AG04449 (cell line): ENCODE results near the gene RACGAP1.

ENCODE experiments used
- CTCF ChIA-PET: fragments of 350-600 bp; formaldehyde crosslinking; extraction: SDS; loops from one replicate; lab custom pipeline; 2021; ENCODE audit warnings: antibody characterized with exemption; lab: Yijun Ruan, JAX
- POLR2A ChIA-PET: fragments of 400-600, 350-600 bp; formaldehyde crosslinking; extraction: SDS; loops from one replicate; lab custom pipeline; 2020; ENCODE audit warnings: antibody characterized with exemption, inconsistent platforms; lab: Yijun Ruan, JAX
- DNase-seq: peaks from one replicate; pipeline ENCODE4 v3.0.0-alpha.2; 2010; ENCODE audit warnings: low read depth, low spot score
- H3K4me3 ChIP-seq: 2 replicates; pipeline ENCODE4 v1.5.1; 2011; ENCODE audit warnings: low read depth, mild to moderate bottlenecking, control low read depth, low read length
- CTCF ChIP-seq: IDR thresholded peaks from one replicate; pipeline ENCODE4 v1.5.1; 2011; ENCODE audit warnings: mild to moderate bottlenecking, moderate library complexity, low read length, control low read depth, inconsistent platforms; ENCODE audit not compliant: insufficient read depth; ENCODE audit errors: missing control alignments

RACGAP1 gene

GRCh38 chr12:49955899-49956662 lies 69.2 kb downstream of the RACGAP1 start:
- ChIA-PET POLR2A (no interaction called here), CTCF (interaction anchor here (1.5 to 11.1 kb wide), 4 partner anchors 10 to 88 kb away, joined by 3 to 122 read pairs (median 25); no protein-coding TSS in a partner anchor)
- H3K4me3 ChIP-seq, result no peak overlapping the region
- DNase-seq, result no peak
- TF ChIP-seq CTCF, result no peak

- CTCF ChIA-PET, result interaction anchor here (0.6 to 11.1 kb wide), 8 partner anchors 9 to 115 kb away, joined by 3 to 122 read pairs (median 6); no protein-coding TSS in a partner anchor
- no peak overlapping the region for H3K4me3 ChIP-seq
- POLR2A ChIA-PET, result no interaction called here
- TF ChIP-seq CTCF, result no peak
- no peak for DNase-seq
Observed at GRCh38 chr12:49954863-49955830, 70.1 kb downstream of the RACGAP1 start.

GRCh38 chr12:49953961-49954846 lies 71.1 kb downstream of the RACGAP1 start:
- POLR2A ChIA-PET, result interaction anchor here (0.7 to 1.1 kb wide), 2 partner anchors 8 to 168 kb away, joined by 3 read pairs; no protein-coding TSS in a partner anchor
- CTCF ChIA-PET, result interaction anchor here (0.6 to 11.1 kb wide), 6 partner anchors 8 to 116 kb away, joined by 3 to 122 read pairs (median 6); no protein-coding TSS in a partner anchor
- DNase-seq, result no peak
- H3K4me3 ChIP-seq, result no peak overlapping the region
- TF ChIP-seq CTCF, result no peak

GRCh38 chr12:49953151-49953550 lies 72.1 kb downstream of the RACGAP1 start:
- H3K4me3 ChIP-seq, result no peak overlapping the region
- no peak for TF ChIP-seq CTCF
- ChIA-PET CTCF (interaction anchor here (0.8 to 11.1 kb wide), 6 partner anchors 7 to 117 kb away, joined by 3 to 122 read pairs (median 8); no protein-coding TSS in a partner anchor), POLR2A (no interaction called here)
- DNase-seq, result no peak

- no peak for DNase-seq
- no peak for TF ChIP-seq CTCF
- POLR2A ChIA-PET, result no interaction called here
- H3K4me3 ChIP-seq, result no peak overlapping the region
- CTCF ChIA-PET, result interaction anchor here (1.1 to 11.1 kb wide), 6 partner anchors 6 to 117 kb away, joined by 3 to 122 read pairs (median 8); no protein-coding TSS in a partner anchor
Observed at GRCh38 chr12:49952391-49953055, 72.8 kb downstream of the RACGAP1 start.
